Lower leg skin (tissue), 3 donors: Measurements from ENCODE around the gene KRT13.

Source experiments
- POLR2A ChIP-seq, 2 donors: fragments of 450-650 bp; IDR thresholded peaks; one replicate each; pipeline ENCODE4 v1.6.1; 2016 to 2017; ENCODE audit warnings: antibody characterized with exemption in 2 of 2, mild to moderate bottlenecking in 1 of 2, moderate library complexity in 1 of 2
- TF ChIP-seq, protein P1 (sequence below), 3 donors: fragments of 450-650 bp; IDR thresholded peaks; one replicate each; pipeline ENCODE4 v1.5.1; 2016; ENCODE audit warnings: antibody characterized with exemption in 3 of 3, mild to moderate bottlenecking in 3 of 3, moderate library complexity in 2 of 3

DNA sequence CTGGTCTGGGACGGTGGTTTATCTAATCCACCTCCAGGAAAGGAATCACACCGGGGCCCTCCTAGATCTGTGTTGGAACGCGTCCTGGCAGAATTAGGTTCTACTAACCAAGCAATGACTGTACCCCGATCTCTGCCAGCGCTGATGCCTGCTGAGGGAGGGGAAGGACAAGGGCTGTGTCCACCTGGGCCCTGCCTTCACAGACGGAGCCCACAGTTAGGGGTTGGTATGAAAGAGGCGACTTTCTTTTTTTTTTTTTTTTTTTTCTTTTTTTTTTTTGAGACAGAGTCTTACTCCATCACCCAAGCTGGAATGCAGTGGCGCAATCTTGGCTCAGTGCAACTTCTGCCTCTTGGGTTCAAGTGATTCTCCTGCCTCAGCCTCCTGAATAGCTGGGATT is 32.6 kb upstream of the KRT13 start:
- TF ChIP-seq, protein P1, sequence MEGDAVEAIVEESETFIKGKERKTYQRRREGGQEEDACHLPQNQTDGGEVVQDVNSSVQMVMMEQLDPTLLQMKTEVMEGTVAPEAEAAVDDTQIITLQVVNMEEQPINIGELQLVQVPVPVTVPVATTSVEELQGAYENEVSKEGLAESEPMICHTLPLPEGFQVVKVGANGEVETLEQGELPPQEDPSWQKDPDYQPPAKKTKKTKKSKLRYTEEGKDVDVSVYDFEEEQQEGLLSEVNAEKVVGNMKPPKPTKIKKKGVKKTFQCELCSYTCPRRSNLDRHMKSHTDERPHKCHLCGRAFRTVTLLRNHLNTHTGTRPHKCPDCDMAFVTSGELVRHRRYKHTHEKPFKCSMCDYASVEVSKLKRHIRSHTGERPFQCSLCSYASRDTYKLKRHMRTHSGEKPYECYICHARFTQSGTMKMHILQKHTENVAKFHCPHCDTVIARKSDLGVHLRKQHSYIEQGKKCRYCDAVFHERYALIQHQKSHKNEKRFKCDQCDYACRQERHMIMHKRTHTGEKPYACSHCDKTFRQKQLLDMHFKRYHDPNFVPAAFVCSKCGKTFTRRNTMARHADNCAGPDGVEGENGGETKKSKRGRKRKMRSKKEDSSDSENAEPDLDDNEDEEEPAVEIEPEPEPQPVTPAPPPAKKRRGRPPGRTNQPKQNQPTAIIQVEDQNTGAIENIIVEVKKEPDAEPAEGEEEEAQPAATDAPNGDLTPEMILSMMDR (IDR thresholded peaks at IDR 0.05): no peak
- TF ChIP-seq POLR2A (IDR thresholded peaks at IDR 0.05): no peak
